Neural progenitor cell (in vitro differentiated cells): Measurements from ENCODE around the gene MEI1.

Experiments
- EZH2 ChIP-seq: fragments of 200-600 bp; sonication (generic); IDR thresholded peaks from 2 replicates; pipeline ENCODE4 v1.6.1; 2017; ENCODE audit warnings: antibody characterized with exemption, mild to moderate bottlenecking, moderate library complexity
- EZH2phosphoT487 ChIP-seq: fragments of 200-600 bp; sonication (generic); IDR thresholded peaks from 2 replicates; pipeline ENCODE4 v1.6.1; 2017; ENCODE audit warnings: antibody characterized with exemption
- TF ChIP-seq, protein P1 (sequence below): fragments of 200-600 bp; sonication (generic); IDR thresholded peaks from 2 replicates; pipeline ENCODE4 v1.5.1; 2017; ENCODE audit warnings: antibody characterized with exemption, mild to moderate bottlenecking

DNA sequence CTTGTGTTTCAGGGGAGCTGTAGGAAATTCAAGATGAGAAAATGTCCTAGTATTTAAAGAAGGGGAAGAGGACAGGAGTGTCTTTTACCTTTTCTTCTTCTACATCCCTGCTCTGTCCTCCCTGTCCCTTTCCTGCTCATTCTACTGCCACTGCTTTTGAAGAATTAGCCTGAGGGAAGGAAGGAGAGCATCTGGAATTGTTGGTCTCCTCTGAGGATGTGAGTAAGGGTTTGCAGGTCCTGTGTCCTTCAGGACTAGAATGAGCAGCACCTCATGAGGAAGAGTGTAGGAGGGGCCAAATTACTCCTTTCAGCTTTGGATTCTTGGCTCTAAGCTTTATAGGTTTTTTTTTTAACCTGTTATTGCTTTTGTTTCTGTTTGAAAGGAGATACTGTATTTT is 34.8 kb upstream of the MEI1 start:
- TF ChIP-seq EZH2phosphoT487 (no peak), EZH2 (no peak)
- TF ChIP-seq, protein P1, sequence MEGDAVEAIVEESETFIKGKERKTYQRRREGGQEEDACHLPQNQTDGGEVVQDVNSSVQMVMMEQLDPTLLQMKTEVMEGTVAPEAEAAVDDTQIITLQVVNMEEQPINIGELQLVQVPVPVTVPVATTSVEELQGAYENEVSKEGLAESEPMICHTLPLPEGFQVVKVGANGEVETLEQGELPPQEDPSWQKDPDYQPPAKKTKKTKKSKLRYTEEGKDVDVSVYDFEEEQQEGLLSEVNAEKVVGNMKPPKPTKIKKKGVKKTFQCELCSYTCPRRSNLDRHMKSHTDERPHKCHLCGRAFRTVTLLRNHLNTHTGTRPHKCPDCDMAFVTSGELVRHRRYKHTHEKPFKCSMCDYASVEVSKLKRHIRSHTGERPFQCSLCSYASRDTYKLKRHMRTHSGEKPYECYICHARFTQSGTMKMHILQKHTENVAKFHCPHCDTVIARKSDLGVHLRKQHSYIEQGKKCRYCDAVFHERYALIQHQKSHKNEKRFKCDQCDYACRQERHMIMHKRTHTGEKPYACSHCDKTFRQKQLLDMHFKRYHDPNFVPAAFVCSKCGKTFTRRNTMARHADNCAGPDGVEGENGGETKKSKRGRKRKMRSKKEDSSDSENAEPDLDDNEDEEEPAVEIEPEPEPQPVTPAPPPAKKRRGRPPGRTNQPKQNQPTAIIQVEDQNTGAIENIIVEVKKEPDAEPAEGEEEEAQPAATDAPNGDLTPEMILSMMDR, result no peak
